Thyroid gland (tissue), 4 donors: Measurements from ENCODE around the gene STIM1.

Experiments used
- CTCF ChIP-seq, 6 experiments: fragments of 200-600 bp in 3 of 6; fragments of 450-650 bp in 3 of 6; sonication (generic) in 3 of 6; IDR thresholded peaks; one replicate each; pipeline ENCODE4 v1.5.1; 2016 to 2019; ENCODE audit warnings: antibody characterized with exemption in 6 of 6, mild to moderate bottlenecking in 2 of 6, inconsistent platforms in 1 of 6, moderate library complexity in 1 of 6
- POLR2A ChIP-seq, 2 donors: fragments of 450-650 bp; IDR thresholded peaks; one replicate each; pipeline ENCODE4 v1.6.1; 2017; ENCODE audit warnings: antibody characterized with exemption in 2 of 2, mild to moderate bottlenecking in 2 of 2, moderate library complexity in 1 of 2

GRCh38 chr11:3865388-3866193 lies 10.1 kb downstream of the STIM1 start:
- no peak for TF ChIP-seq CTCF (IDR thresholded peaks at IDR 0.05)
- peak in 1 of 2 donors; percentile 2 for TF ChIP-seq POLR2A (IDR thresholded peaks at IDR 0.05)
